HG03521 (cell line): ENCODE data around the gene ANKRD44.
A peak's percentile ranks its signal among the peaks of the same experiment; 100 is the strongest.

Experiments
- ATAC-seq: cut with Tn5 transposase; IDR thresholded peaks from one replicate; pipeline ENCODE4 v1.9.1; 2021; ENCODE audit warnings: mild to moderate bottlenecking, moderate library complexity; ENCODE audit not compliant: unreplicated experiment

The ANKRD44 gene

GRCh38 chr2:197322724-197323720 is 12.4 kb upstream of the ANKRD44 start:
- ATAC-seq: peak; percentile 36

- ATAC-seq: no peak
Measured at GRCh38 chr2:197322143-197322542, 11.6 kb upstream of the ANKRD44 start.

GRCh38 chr2:197315371-197315770 is 4.8 kb upstream of the ANKRD44 start:
- no peak for ATAC-seq

GRCh38 chr2:197312186-197312585 is 1.6 kb upstream of the ANKRD44 start:
- ATAC-seq: no peak

- no peak for ATAC-seq
Measured at GRCh38 chr2:197311421-197312033, 947 bp upstream of the ANKRD44 start.

- no peak for ATAC-seq
Measured at GRCh38 chr2:197310987-197311420, 424 bp upstream of the ANKRD44 start.

- peak; percentile 2 for ATAC-seq
Measured at GRCh38 chr2:197309691-197310231, 819 bp downstream of the ANKRD44 start.

GRCh38 chr2:197308996-197309690 is 1.4 kb downstream of the ANKRD44 start:
- ATAC-seq: no peak

GRCh38 chr2:197308585-197308984 is 2.0 kb downstream of the ANKRD44 start:
- ATAC-seq: no peak

- peak; percentile 16 for ATAC-seq
Measured at GRCh38 chr2:197307933-197308521, 2.6 kb downstream of the ANKRD44 start.

- ATAC-seq: no peak
Measured at GRCh38 chr2:197307236-197307932, 3.2 kb downstream of the ANKRD44 start.

GRCh38 chr2:197306696-197307040 is 3.9 kb downstream of the ANKRD44 start:
- ATAC-seq: no peak

- no peak for ATAC-seq
Measured at GRCh38 chr2:197306024-197306695, 4.4 kb downstream of the ANKRD44 start.

- no peak for ATAC-seq
Measured at GRCh38 chr2:197304556-197305011, 6.0 kb downstream of the ANKRD44 start.

- no peak for ATAC-seq
Measured at GRCh38 chr2:197300139-197300538, 10.4 kb downstream of the ANKRD44 start.

GRCh38 chr2:197298609-197299008 is 12.0 kb downstream of the ANKRD44 start:
- ATAC-seq: no peak

GRCh38 chr2:197297772-197298318 is 12.7 kb downstream of the ANKRD44 start:
- ATAC-seq: no peak

- no peak for ATAC-seq
Measured at GRCh38 chr2:197297266-197297665, 13.3 kb downstream of the ANKRD44 start.

- no peak for ATAC-seq
Measured at GRCh38 chr2:197296835-197297234, 13.7 kb downstream of the ANKRD44 start.
